Inferior parietal cortex (tissue), 1 donor: ENCODE results near the gene RFX1.
A peak's percentile ranks its signal among the peaks of the same experiment; 100 is the strongest.

ENCODE experiments used
- DNase-seq: peaks from one replicate; pipeline ENCODE4 v3.0.0-alpha.2; 2016; ENCODE audit errors: extremely low spot score

Gene RFX1

DNA sequence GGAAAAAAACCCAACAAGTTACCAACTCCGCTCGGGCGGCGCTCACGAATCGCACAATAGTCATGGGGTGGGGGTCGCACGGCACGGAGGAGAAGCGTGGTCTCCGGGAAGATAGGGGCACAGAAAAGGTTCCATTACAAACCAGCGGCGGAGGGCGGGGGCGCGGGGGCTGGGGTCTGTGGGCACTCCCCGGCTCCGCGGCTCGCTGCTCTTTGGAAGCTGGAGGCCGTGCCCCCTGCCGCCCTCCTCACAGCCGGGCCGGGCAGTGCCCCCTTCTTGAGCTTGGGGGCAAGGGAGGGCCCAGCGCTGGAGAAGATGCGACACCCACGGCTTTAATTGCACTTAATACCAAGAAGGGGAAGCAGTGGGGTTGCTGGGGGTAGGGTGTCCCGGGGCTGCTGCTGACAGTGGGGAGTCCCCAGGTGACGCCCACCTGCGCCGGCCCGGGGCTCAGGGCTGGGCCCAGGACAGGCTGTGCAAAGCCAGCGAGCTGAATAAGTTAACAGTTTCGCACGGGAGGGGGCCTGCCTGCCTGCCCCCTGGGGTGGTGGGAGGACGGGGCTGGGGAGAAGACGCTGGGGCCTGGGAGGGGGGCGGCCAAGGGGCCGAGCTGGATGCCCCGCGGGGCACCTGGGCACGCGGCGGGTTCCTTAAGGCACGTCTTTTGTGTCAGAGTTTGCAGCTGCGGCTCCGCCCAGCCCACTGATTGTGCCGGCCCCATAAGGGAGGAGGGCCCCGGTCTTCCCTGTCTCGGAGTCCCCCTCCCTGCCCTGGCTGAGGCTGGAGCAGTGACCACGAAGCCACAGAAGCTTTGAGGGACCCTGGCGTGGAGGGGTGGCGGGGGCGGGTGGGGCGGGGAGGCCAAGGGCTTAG is 44.1 kb downstream of the RFX1 start:
- no peak for DNase-seq

DNA sequence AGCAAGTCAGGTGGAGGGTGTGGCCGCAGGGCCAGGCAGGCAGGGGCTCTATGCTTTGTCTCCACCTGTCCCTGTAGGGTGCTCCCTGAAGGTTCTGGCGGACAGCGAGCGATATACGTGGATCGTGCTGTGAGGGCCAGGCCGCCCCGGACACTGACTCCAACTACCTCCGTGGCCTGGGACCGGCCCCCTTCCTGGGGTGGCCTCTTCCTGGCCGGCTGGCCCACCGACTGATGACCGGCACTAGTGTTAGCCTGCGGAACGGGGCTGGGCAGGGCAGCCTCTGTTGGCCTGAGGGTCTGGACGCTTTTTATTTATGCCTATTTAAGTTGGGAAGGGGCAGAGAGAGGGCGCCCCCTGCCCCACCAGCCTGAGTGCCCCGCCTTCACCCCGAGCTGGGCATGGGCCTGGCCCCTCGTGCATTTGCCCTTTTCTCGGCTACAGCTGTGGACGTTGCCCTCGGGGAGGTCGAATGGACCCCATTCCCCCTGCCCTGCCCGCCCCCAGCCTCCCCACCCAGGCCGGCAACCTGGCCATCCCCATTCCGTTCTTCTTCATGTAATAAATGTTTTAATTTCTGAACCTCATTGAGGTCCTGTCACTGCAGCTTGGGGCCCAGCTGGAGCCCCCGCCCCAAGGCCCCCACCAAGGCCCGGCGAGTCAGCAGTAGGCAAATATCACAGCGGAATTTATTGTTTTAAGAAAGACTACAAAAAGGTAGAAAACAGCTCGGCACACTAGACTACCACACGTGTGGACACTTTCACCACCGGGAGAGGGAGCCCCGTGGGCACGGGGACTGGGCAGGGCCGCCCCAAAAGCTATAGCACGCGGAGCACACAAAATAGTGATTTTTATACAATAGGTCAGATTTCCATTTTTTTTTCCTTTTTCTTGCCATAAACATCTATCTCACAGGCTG is 45.0 kb downstream of the RFX1 start:
- no peak for DNase-seq

DNA sequence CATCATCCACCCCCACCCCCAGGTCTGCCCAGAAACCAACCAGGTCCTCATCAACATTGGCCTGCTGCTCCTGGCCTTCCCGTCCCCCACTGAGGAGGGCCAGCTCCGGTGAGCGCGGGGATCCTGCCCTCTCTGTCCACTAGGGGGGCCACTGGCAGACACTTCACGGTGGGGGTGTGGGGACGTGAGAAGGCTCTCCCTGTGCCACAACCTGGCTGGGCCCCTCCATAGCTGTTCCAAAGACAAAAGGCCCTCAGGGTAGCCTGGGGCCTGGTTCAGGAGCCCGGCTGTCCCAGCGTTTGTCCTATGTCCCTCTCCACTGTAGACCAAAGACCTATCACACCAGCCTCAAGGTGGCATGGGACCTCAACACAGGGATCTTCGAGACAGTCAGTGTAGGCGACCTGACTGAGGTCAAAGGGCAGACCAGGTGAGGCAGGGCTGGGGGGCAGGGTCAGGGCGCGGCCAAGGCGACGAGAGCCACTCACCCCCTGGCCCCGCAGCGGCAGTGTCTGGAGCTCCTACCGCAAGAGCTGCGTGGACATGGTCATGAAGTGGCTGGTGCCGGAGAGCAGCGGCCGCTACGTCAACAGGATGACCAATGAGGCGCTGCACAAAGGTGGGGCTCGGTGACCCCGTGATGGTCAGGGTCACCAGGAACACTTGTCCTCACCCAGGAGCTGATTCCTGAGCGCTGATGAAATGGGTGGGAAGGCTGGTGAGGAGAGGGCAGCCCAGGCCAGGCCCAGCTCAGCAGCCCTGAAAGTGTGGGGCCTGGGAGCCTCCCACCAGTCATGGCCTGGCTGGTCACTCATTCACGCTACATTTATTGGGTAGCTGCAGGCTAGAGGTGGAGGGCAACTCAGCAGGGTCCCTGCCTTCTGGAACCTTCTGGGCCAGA is 45.9 kb downstream of the RFX1 start:
- no peak for DNase-seq

DNA sequence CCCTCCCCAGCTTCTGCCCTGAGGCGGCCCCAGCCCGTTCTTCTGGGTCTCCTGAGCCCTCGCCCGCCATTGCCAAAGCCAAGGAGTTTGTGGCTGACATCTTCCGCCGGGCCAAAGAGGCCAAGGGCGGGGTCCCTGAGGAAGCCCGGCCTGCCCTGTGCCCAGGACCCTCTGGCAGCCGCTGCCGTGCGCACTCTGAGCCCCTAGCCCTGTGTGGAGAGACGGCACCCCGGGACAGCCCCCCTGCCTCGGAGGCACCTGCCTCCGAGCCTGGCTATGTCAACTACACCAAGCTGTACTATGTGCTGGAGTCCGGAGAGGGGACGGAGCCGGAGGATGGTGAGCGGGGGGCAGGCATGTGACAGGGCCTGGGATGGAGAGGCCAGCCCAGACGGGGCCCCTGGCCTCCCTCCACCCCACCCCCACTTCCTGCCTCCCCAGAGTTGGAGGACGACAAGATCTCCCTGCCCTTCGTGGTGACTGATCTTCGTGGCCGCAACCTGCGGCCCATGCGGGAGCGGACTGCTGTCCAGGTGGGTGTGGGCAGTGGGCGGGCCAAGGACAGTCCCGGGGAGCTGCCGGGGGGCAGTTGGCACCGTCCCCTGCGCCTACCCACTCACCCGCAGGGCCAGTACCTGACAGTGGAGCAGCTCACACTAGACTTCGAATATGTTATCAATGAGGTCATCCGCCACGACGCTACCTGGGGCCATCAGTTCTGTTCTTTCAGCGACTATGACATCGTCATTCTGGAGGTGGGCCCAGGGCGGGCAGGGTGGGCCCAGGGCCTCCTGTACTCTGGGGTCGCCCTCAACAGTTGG is 46.8 kb downstream of the RFX1 start:
- no peak for DNase-seq

DNA sequence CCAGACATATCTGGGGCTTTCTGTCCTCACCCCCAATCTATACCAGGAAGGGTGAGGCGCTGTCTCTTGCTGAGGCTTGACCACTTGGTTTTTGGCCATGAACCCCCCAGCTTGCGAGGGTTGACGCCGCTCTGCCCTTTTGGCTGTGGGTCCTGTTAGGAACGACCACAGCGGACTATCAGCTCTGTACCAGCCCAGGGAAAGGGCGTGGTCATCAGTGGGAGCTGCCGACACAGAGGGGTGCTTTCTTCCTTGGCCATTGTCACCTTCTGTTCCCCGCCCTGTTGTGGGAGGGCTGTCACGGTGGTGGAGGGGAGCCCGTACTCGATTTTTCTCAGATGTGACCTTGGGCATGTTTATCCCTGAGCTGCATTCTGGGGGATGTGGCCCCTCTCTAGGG is 48.1 kb downstream of the RFX1 start:
- no peak for DNase-seq

DNA sequence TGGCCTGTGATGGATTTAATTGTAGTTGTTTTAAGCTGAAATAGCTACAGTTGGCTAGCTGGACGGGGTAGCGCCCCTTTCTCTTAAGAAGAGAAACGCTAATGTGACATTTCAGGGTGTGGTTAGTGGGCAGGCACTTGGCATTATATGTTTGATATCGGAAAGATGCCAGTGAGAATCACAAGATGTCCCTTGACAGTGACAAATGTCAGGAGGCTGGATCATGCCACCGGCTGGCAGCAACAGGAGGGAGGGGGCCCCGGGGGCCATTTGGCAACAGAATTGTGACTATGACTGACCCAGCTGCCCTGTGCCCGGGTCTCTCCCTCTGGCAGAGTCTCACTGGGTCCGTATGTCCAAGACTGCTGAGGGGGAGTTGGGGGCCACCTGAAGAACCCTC is 49.1 kb downstream of the RFX1 start:
- DNase-seq = no peak

DNA sequence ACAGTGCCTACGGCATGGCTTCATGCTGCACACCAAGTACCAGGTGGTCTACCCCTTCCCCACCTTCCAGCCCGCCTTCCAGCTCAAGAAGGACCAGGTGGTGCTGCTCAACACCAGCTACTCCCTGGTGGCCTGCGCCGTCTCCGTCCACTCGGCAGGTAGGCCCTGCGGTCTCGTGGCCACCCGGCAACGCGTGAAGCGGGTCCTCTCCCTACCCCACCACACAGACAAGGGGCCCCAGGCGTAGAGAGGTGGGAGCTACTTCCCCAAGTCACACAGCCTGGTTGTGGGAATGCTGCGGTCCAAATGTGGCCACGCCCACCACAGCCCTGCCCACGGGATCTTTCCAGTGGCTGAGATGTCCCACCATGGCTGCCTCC is 49.8 kb downstream of the RFX1 start:
- DNase-seq = no peak

DNA sequence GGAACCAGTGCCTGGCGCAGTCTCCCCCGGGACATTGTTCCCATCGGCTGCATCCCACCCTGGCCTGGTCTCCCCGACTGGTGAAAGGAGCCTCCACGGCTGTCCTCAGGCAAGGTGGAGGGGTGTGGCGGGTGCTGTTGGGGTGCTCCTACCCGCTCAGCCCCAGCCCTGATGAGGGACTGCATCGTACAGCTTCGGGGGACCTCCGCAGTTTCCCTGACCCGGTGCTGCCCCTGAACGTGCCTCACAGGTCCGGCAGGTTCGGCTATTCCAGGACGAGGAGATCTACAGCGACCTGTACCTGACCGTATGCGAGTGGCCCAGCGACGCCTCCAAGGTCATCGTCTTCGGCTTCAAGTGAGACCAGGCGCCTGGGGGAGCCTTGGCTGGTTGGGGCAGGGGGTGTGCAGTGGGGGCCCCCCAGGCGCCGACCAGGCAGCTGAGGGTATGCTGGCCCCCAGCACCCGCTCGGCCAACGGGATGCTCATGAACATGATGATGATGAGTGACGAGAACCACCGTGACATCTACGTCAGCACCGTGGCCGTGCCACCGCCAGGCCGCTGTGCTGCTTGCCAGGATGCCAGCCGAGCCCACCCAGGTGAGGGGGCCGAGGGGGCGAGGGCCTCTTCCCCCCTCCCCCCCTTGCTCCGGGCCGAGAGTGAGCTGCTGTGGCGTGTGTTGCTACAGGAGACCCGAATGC is 50.3 kb downstream of the RFX1 start:
- DNase-seq = no peak

DNA sequence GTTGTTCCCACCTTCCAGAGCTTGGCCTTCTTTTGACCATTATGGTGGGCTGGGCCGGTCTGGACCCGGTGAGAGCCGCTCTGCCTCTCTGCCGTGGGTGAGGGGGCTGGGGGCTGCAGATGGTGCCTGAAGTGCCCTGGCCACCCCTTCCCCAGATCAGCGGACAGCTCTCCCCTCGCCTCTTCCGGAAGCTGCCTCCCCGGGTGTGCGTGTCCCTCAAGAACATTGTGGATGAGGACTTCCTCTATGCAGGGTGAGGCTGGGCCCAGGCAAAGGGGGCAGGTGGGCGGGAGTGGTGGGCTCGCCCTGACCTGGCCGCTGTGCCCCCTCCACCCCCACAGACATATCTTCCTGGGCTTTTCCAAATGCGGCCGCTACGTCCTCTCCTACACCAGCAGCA is 51.9 kb downstream of the RFX1 start:
- no peak for DNase-seq

DNA sequence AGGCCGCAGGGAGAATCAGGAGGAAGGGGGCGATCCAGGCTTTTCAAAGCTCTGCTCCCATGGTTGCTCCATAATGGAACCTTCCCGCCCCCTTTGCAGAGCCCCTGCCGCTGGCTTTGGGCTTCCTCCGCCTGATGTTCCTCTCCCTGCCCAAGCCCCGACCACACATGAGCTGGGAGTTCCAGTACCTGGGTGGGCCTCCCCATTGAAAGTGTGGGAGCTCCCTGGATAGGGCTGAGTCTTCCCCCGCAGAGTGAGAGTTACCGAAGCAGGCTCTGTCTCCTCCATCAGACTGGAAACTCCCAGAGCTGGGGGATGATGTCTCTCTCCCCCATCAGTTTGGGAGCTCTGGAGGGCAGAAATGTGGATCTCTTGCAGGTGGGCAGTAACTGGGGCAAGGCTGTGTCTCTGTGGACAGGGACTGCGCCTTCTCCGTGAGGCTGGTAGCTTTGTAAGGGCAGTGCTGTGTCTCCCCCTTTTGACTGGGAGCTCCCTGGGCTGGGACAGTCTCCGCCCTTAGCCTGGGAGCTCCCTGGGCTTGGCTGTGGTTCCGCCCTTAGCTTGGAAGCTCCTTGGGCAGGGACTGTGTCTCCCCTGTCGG is 53.1 kb downstream of the RFX1 start:
- no peak for DNase-seq

DNA sequence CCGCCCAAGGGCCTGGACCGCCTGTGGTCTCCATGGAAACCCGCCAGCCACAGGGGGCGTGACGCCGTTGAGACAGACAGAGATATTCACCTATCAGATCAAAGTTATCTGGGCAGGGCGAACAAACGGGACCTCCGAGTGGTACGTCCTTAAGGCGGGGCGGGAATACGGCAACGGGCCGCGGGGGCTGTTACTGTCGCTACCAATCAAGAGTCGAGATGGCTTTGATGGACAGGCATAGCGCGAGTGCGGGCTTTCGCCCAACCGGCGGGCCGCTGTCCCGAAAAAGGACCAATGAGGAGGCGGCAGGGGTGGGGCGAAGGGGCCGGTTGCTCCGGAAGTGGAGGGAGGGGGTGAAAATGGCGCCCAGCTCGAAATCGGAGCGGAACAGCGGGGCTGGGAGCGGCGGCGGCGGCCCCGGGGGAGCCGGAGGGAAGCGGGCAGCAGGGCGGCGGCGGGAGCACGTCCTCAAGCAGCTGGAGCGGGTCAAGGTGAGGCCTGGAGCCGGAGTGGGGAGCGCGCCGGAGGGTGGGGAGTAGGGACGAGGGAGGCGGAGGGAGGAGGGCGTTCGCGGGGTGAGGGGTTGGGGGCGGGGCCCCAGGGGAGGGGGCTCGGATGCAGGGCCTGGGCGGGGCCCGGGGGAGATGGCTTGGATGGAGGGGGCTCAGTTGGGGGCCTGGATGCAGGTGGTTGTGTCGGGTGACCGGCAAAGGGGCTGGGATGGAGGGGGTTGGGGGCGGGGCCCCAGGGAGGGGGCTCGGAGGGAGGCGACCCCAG is 53.8 kb downstream of the RFX1 start, which contains the start of gene DCAF15:
Gene DCAF15 (plus strand): TSS at position 356 of the 777 bp plus-strand sequence. CDS start 4 bp downstream, at position 360.
- peak; percentile 99 for DNase-seq

DNA sequence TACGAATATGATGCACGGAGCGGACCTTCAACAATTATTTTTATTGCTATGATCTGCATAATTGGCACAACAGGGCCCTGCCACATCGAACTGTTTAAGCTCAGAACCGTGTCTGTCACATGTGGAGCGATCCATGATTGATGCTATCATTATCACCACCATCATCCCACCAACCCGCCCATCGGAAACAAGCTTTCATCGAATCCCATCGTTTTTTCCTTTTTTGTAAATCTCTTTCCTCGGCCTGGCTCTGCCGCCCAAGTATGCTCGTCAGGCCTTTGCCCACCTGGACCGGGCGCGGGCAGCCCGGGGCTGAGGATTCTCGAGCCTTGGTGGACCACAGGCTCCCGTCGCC is 54.3 kb downstream of the RFX1 start:
- no peak for DNase-seq

DNA sequence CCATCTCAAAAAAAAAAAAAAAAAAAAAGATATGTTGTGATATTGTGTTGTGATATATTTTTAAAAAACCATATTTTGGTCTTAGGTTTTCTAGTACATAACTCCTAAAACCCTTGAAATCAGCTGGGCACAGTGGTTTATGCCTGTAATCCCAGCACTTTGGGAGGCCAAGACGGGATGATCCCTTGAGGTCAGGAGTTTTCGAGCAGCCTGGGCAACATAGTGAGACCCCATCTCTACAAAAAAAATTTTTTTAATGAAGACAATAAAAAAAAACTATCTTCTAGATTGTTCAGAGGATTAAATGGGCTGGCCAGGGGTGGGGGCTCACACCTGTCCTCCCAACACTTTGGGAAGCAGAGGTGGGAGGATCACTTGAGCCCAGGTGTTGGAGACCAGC is 55.1 kb downstream of the RFX1 start:
- no peak for DNase-seq

DNA sequence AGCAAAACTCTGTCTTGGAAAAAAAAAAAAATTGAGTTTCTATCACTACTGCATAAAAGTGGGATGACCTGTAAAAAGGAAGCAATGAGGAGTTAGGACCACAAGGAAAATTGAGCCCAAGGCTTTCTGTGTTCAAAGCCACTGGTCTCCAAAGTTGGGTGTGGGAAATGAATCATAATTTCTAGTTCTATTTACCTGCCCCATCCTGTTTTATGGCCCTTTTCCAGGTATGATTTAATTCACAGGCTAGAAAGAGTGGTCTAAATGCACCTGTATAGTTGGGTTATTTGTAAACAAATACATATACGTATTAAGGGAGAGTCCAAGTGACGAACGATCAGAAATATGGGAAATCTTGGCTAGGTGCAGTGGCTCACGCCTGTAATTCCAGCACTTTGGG is 59.7 kb downstream of the RFX1 start:
- no peak for DNase-seq

DNA sequence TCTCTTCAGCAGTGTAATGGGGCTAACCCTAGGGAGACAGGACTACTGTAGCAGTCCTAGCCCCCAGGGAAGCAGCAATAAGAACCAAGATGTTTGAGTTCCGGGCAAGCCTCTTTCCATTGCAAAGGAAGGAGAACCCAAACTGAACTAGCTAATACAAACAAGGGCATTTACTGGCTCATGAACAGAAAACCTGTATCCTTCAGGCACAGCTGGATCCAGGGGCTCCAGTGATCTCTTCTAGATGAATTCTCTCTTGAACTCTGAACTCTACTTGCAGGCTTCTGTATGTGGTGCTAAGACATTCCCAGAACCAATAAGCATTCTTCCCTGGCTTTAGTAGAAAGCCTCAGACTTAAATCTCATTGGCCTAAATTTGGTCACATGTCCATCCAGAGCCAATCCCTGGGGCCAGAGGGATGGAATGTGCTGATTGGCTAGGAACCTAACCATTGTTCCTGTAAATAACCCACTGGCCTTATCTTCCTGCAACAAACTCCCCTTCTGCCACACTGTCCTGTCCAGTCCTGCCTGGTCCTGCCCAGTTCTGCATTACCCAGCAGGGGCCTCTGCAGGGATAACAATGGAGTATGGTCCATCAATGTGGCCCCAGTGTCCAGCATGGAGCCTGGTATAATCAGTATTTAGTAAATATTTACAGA is 64.0 kb downstream of the RFX1 start:
- no peak for DNase-seq

DNA sequence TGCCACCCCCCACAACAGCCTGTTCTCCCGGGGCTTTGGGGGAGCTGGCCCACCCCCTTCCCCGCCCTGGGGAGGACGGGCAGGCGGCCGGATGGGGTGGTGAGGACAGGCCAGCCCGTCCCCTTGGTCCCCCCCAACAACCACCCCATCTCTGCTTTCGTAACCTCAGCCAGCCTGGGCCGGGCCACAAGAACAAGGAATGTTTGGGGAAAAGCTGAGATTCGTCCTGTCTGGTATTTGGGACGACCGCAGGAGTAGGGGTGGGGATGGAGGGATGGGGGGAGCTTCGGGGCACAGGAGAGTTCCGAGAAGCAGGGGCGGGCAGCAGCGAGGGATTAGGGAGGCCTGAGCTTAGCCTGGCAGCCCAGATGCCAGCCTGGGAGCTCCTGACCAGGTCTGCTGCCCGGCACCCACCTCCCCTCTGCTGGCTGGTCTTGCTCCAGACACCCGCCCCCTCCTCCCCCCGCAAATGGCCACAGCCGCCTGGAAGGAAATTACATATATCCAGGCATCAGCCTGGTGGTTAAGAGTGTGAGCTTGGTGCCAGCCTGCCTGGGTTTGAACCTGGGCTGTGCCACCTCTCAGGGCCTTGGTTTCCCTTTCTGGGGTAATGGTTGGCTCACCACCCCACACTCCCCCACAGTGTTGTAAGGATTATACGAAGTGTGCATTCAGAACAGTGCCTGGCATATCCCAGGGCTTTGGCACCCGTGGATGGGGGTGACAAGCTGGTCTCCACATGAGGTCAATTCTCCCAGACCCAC is 67.6 kb downstream of the RFX1 start, which contains the start of gene PODNL1:
Gene PODNL1 (minus strand): TSS at position 117 of the 764 bp plus-strand sequence. CDS start 236 bp downstream, outside the sequence.
- no peak for DNase-seq

DNA sequence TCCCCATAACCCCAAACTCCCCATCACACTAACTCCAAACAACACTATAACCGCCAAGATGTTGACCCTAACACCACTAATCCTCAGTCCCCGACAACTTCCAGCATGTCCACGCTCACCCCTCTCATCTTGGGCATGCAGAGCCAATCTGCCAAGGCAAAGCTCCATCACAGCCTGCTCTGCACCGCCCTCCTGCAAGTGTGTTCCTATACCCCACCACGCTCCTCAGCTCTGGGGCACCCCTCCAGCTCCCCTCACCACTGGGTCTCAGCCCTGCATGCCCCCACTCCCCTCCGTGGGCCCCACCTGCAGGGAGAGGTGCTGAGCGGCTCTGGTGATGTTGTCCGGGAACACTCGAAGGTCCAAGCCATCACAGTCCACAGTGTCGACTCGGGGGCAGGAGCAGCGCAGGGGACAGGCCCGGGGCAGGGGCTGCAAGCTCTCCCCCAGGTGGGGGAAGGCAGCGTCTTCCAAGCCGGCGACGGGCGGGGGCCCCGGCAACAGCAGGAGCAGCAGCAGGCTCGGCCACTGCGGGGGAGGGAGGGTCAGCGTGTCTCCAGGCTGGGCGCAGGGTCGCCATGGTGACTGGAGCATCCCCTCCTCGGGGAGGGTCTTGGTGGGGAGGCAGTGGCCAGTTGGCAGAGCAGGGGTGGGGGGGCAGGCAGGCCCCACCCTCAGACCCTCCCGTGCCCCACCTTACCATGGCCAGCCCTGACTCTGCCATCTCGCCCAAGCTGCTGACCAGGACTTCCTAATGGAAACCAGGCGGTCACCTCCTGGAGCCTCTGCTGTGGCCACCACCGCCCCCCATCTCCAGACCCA is 68.4 kb downstream of the RFX1 start:
- DNase-seq = no peak
